T-helper 17 cell (primary cell): Measurements from ENCODE around the gene C19orf33. TPM values are rescaled to one million over a fixed set of nuclear protein-coding genes. Genes with fewer than 3 reads are reported as not detected.
"Not testable (repeated sequence)": the region's sequence is repeated elsewhere in the genome, so short reads cannot be mapped to it uniquely, and the experiment has no call there.

Experiments
- ATAC-seq: fragments of 150-1000 bp; cut with Tn5 transposase; 2 replicates; pipeline ENCODE4 v1.10.0; 2021; ENCODE audit warnings: mild to moderate bottlenecking, moderate library complexity
- DNase-seq, 3 donors: peaks; one replicate each; pipeline versions ENCODE4 v3.0.0 to v3.0.0-alpha.2; 2020 to 2021
- H3K9me3 ChIP-seq: one replicate; pipeline ENCODE4 v1.7.0; 2013; ENCODE audit warnings: low read length, mild to moderate bottlenecking; ENCODE audit not compliant: control insufficient read depth, poor library complexity, severe bottlenecking
- H3K27ac Mint-ChIP-seq: one replicate; pipeline ENCODE4 v1.8.0; 2022; ENCODE audit warnings: mild to moderate bottlenecking, moderate library complexity, mixed read lengths
- H3K27me3 Mint-ChIP-seq: one replicate; pipeline ENCODE4 v1.8.0; 2022; ENCODE audit warnings: mixed read lengths
- H3K36me3 Mint-ChIP-seq: one replicate; pipeline ENCODE4 v1.8.0; 2022; ENCODE audit warnings: low read depth, mixed read lengths
- H3K4me1 Mint-ChIP-seq: one replicate; pipeline ENCODE4 v1.8.0; 2022; ENCODE audit warnings: mild to moderate bottlenecking, mixed read lengths
- H3K4me3 Mint-ChIP-seq: one replicate; pipeline ENCODE4 v1.8.0; 2022; ENCODE audit warnings: mild to moderate bottlenecking, moderate library complexity, mixed read lengths
- total RNA-seq, 4 donors: library from RNA in 2 of 4; stranded (reverse) in 2 of 4; gene quantifications; one replicate each; pipeline ENCODE4 v1.2.3 and lab custom pipeline; 2022 to 2026

Gene C19orf33
- 10 to 100 TPM in 1 of 2 donors, under 1 TPM in 1; 0.94 to 11.8 TPM for total RNA-seq
- 0 reads per million in 2 donors for total RNA-seq (lab: John Stamatoyannopoulos, UW)

DNA sequence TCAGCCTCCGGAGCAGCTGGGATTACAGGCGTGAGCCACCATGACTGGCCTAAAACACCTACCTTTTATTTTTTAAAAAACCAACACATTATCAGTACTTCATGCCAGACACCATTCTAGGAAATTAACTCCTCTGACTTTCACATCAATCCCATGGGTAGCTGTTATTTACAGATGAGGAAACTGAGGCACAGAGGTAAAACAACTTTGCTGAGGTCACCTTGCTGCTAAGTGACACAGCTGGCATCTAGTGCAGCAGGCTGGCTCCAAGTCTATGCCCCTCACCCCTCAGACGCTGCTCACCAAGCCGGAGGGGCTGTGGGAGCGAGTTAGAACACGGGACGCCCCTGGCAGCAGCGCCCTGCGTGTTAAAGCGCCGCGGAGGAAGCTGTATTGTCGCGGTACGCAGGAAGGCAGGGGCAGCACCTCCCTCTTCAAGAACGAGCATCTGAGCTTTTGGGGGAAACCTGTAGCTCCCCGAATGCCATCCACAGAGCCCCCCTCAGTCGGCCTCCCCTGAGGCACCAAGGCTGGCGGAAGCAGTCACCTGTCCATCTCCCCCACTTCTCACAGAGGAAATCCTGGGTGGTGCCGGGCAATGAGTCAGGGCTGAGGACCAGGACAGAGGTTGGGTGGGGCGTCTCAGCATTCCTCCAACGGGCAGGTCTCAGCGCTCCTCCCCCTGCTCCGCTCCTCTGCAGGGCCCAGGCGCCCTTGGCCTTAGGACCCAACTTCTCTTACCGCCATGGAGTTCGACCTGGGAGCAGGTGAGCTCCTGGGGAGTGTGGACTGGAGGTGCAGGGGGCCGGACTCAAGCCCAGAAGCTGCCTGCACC lies at the start of gene C19orf33:
C19orf33 (plus strand) TSS at position 735 of the 835 bp plus-strand sequence; CDS start at position 746, 11 bp downstream.
- no peak for DNase-seq
- peaks cover 2% of the 10 kb centered on the region for H3K4me1 Mint-ChIP-seq
- H3K9me3 ChIP-seq = no peaks in the 10 kb centered on the region
- H3K36me3 Mint-ChIP-seq = peaks cover 3% of the 10 kb centered on the region
- H3K4me3 Mint-ChIP-seq = no peak within 1 kb of the TSS
- H3K27ac Mint-ChIP-seq = no peak within 1 kb of the TSS
- no peak for ATAC-seq
- H3K27me3 Mint-ChIP-seq = no peaks in the 10 kb centered on the region

DNA sequence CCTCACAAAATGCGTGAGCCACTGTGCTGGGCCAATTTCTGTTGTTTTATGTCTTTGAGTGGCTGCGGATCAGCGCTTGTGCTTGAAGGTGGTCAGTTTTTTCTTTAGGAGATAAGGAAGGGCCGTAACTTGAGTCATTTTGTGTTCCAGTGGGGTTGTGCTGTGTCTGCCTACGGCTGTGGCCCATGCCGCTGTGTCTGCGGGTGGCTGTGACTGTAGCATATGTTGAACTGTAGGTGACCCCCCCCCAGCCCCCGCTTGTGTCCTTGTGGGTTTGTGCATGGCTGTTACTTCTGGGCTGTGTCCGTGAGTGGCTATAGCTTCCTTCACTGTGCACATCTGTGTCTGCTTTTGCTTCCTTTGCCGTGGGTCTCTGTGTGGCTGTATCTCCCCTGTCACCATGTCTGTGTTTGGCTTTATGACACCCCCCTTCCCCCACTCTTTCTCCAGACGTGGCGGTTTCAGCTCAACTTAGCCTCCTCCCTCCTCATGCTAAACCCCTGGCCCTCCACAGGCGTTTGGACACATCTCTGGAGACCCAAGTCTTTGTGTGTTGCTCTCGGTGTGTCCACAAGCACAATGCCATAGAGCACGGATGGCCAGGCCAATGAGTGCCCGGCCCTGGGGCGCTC lies 48.6 kb upstream of the C19orf33 start:
- no peak overlapping the region for H3K4me3 Mint-ChIP-seq
- peaks cover 26% of the 10 kb centered on the region for H3K27me3 Mint-ChIP-seq
- no peaks in the 10 kb centered on the region for H3K9me3 ChIP-seq
- DNase-seq = no peak
- H3K4me1 Mint-ChIP-seq = peaks cover 6% of the 10 kb centered on the region
- H3K36me3 Mint-ChIP-seq = peaks cover 2% of the 10 kb centered on the region
- ATAC-seq = no peak
- no peak overlapping the region for H3K27ac Mint-ChIP-seq

DNA sequence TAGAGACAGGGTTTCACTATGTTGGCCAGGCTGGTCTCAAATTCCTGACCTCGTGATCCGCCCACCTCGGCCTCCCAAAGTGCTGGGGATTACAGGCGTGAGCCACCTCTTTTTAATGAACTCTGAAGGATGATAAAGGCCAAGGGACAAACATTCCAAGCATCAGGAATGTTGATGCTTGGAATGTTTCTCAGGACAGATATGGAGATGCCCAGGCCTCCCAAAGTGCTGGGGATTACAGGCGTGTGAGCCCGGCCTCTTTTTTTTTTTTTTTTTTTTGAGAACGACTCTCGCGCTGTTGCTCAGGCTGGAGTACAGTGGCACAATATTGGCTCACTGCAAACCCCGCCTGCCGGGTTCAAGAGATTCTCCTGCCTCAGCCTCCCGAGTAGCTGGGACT lies 42.1 kb upstream of the C19orf33 start:
- not testable (repeated sequence) for ATAC-seq, DNase-seq, H3K27me3 Mint-ChIP-seq, H3K27ac Mint-ChIP-seq, H3K4me3 Mint-ChIP-seq, H3K9me3 ChIP-seq, H3K36me3 Mint-ChIP-seq
- H3K4me1 Mint-ChIP-seq = peaks cover 18% of the 10 kb centered on the region

DNA sequence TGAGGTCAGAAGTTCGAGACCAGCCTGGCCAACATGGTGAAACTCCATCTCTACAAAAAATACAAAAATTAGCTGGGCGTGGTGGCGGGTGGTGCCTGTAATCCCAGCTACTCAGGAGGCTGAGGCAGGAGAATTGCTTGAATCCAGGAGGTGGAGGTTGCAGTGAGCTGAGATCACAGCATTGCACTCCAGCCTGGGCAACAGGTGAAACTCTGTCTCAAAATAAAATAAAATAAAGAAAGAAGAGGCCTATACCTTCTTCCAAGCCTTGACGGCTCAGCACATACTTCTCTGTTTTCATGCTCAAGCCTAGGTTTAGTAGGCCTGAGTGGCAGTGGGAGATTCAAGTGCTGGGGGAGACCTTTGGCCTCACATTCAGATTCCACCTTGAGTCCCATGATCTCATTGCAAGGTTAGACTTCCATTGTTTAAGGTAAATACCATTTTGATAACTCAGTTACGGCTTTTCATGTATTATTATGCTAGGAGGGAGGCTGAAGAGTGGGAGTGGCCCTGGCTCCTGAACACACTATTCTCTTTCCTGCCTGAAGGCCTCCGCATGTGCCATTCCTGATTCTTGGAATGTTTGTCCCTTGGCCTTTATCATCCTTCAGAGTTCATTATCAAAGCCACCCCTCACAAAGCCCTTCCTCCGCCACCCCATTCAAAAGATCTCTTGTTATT lies 41.3 kb upstream of the C19orf33 start:
- Mint-ChIP-seq H3K36me3 (no peaks in the 10 kb centered on the region), H3K4me1 (peaks cover 22% of the 10 kb centered on the region), H3K27ac (no peak overlapping the region), H3K4me3 (no peak overlapping the region), H3K27me3 (no peaks in the 10 kb centered on the region)
- no peak for ATAC-seq
- H3K9me3 ChIP-seq = no peaks in the 10 kb centered on the region
- no peak for DNase-seq

DNA sequence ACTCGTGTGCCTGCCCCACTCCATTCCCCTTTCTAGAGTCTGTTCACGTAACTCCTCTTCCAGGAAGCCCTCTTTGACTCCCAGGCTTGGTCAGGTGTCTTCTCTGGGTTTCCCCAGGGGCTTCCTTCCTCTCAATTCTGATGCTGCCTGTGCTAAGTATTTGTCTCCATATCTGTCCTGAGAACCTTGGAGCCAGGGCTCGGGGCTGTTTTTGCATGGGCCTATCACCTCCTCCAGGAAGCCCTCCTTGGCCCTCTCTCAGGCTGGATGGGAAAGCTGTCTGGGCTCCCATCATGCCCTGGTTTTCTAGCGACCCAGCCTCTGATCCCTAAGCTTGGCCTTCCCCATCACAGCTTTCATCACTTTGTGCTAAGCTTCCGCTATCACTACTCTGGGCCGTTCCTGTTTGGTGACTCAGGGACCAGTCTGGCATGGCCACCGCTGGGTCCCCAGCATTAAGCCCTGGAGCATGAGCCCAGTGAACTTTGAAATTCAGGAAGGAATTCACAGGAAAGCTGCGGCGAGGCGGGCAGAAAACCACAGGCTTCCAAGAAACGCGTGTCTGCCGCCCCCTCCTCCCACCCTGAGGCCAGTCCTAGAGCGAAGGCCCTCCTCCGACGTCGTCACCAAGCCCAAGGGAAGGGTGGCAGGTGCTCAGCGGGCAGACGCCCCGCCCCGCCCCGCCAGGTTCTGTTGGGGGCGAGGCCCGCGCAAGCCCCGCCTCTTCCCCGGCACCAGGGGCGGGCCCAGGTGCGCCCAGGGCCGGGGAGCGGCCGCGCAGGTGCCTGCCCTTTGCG lies 40.2 kb upstream of the C19orf33 start:
- H3K36me3 Mint-ChIP-seq = no peaks in the 10 kb centered on the region
- peak overlapping the region; percentile 87 for H3K4me3 Mint-ChIP-seq
- no peaks in the 10 kb centered on the region for H3K9me3 ChIP-seq
- peak; percentile 77 to 81 (median 80) for DNase-seq
- peak overlapping the region; percentile 79 for H3K27ac Mint-ChIP-seq
- no peaks in the 10 kb centered on the region for H3K27me3 Mint-ChIP-seq
- peaks cover 27% of the 10 kb centered on the region for H3K4me1 Mint-ChIP-seq
- peak; percentile 92 for ATAC-seq

DNA sequence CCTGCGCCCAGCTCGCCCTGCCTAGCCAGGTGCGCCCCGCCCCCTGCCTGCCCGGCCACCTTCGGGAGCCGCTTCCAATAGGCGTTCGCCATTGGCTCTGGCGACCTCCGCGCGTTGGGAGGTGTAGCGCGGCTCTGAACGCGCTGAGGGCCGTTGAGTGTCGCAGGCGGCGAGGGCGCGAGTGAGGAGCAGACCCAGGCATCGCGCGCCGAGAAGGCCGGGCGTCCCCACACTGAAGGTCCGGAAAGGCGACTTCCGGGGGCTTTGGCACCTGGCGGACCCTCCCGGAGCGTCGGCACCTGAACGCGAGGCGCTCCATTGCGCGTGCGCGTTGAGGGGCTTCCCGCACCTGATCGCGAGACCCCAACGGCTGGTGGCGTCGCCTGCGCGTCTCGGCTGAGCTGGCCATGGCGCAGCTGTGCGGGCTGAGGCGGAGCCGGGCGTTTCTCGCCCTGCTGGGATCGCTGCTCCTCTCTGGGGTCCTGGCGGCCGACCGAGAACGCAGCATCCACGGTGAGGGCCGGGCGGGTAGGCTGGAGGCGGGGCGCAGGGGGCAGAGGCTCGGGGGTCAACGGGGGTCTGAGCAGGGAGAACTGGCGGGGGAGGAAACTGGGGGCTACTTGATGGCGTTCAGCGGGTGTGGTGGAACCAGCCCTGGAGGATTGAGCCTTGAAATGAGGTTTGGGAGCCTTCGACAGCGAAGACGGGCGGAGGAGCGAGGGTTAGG lies 39.4 kb upstream of the C19orf33 start, which contains the start of gene SPINT2:
SPINT2 (plus strand) TSS at position 88 of the 727 bp plus-strand sequence; CDS start at position 408, 320 bp downstream.
- Mint-ChIP-seq H3K27me3 (no peaks in the 10 kb centered on the region), H3K36me3 (no peaks in the 10 kb centered on the region), H3K4me1 (peaks cover 27% of the 10 kb centered on the region), H3K4me3 (peak within 1 kb of the TSS; percentile 87), H3K27ac (peak within 1 kb of the TSS; percentile 79)
- H3K9me3 ChIP-seq = no peaks in the 10 kb centered on the region
- peak in 2 of 3 donors; percentile 37 to 48 for DNase-seq
- ATAC-seq = peak; percentile 52

DNA sequence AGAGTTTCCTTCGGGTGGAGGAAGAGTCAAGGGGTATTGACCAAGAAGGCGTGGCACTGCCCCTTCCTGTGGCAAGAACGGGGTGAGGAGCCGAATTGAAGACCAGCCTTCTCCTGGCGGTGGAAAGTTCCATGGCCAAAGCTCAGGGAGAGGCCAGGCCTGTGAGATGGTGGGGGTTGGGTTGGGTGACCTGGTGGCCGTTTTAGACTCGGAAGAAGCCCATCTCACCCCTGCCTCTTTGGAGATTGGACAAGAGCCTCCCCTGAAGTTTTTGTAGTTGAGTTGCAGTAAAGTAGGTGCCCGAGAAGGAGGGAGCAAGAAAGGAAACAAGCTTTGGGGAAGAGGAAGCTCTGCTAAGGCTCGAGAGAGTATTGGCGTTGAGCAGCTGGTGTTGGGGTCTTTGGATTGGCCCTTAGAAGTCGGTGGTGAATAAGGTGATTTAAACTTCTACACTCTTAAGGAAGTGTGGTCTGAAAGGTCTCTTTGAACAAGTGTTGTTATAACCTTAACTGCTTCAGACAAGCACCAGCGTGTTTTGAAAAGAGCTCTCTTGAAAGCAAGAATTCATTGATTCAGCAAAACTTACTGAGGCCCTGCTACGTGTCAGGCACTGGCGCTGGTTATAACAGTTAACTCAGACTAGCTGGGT lies 38.7 kb upstream of the C19orf33 start:
- Mint-ChIP-seq H3K27ac (peak overlapping the region; percentile 79), H3K4me3 (peak overlapping the region; percentile 87), H3K4me1 (peaks cover 27% of the 10 kb centered on the region), H3K36me3 (no peaks in the 10 kb centered on the region), H3K27me3 (no peaks in the 10 kb centered on the region)
- no peak for ATAC-seq
- H3K9me3 ChIP-seq = no peaks in the 10 kb centered on the region
- DNase-seq = no peak

DNA sequence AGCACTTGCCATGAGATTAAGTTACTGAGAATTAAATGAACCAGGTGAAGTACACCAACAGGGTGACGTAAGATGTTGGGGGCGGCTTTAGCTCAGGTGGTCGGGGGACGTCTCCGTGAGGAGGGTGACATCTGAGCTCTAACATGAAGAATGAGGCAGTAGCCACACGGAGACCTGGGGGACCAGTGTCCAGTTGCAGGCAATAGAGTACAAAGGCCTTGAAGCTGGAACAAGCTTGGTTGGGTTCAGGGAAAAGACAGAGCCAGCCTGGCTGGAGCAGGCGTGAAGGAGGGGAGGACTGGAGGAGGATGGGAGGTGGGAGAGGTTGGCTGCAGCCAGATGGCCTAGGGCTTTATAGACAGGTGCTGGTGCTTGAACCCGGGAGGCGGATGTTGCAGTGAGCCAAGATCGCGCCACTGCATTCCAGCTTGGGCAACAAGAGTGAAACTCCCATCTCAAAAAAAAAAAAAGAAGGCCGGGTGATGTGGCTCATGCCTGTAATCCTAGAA lies 38.1 kb upstream of the C19orf33 start:
- no peaks in the 10 kb centered on the region for H3K27me3 Mint-ChIP-seq
- H3K36me3 Mint-ChIP-seq = no peaks in the 10 kb centered on the region
- peaks cover 29% of the 10 kb centered on the region for H3K4me1 Mint-ChIP-seq
- peak overlapping the region; percentile 87 for H3K4me3 Mint-ChIP-seq
- peak overlapping the region; percentile 79 for H3K27ac Mint-ChIP-seq
- no peak for DNase-seq
- ATAC-seq = no peak
- H3K9me3 ChIP-seq = no peaks in the 10 kb centered on the region

DNA sequence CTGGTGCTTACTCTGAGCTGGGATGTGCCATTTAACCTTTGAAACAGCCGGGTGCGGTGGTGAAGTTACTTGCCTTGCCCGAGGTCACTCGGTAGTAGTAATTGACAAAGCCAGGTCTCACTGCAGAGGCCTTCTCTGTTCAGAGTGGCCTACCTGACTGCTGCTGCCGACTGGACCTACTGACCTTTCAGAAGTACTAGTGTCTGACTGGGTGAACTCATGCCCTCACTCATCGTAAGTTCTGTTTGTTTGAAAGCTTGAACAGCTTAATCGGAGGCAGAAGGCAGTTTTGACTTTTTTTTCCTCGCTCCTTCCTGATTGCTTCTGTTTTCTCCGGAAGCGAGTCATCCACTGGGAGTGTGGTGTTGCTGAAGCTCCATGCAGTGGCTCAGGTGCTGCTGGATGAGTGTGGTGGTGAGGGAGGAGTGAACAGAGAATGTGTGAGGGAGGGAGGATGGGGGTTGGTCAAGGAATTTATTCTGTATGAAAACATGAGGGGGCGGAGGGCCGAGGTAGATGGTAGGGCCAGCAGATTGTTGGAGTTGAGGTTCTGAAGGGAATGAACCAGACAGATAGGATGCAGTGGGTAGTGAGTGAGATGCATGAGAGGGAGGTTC lies 37.0 kb upstream of the C19orf33 start:
- no peak for DNase-seq
- Mint-ChIP-seq H3K36me3 (no peaks in the 10 kb centered on the region), H3K4me1 (peaks cover 29% of the 10 kb centered on the region), H3K4me3 (peak overlapping the region; percentile 53), H3K27ac (peak overlapping the region; percentile 32), H3K27me3 (no peaks in the 10 kb centered on the region)
- no peaks in the 10 kb centered on the region for H3K9me3 ChIP-seq
- ATAC-seq = no peak

DNA sequence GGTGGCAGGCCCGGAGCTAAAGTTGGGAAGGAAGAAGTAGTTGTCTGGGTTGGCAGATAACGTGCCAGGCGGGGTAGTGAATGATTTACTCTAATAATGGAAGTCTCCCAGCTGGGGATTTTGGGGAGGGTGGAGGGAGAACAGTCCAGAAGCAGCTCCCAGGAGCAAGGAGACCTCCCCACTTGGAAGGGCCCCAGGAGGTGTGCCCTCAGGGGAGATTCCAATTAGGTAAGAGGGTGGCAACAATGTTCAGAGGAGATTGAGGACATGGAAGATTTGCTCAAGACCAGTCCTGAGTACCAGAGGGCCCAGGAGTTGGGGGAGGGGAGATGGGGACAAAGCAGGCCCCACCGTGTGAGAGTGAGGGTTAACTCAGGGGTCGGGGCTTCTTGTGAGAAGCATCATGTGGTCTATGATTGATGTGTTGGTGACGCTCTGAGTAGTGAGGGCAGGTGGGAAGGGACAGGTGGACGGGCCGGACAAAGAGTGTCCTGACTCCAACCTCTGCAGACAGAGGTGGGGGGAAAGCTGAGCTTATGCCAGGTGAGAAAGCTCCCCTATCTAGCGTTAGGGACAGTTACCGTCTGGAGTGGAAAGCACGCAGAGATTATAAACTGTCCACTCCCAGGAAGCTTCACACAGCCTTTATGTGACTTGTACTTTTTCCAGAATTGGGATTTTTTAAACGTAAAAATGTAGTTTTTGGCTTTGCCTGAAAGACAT lies 36.1 kb upstream of the C19orf33 start:
- H3K9me3 ChIP-seq = no peaks in the 10 kb centered on the region
- peak overlapping the region; percentile 53 for H3K4me3 Mint-ChIP-seq
- no peaks in the 10 kb centered on the region for H3K27me3 Mint-ChIP-seq
- peak overlapping the region; percentile 32 for H3K27ac Mint-ChIP-seq
- DNase-seq = no peak
- no peaks in the 10 kb centered on the region for H3K36me3 Mint-ChIP-seq
- H3K4me1 Mint-ChIP-seq = peaks cover 32% of the 10 kb centered on the region
- no peak for ATAC-seq

DNA sequence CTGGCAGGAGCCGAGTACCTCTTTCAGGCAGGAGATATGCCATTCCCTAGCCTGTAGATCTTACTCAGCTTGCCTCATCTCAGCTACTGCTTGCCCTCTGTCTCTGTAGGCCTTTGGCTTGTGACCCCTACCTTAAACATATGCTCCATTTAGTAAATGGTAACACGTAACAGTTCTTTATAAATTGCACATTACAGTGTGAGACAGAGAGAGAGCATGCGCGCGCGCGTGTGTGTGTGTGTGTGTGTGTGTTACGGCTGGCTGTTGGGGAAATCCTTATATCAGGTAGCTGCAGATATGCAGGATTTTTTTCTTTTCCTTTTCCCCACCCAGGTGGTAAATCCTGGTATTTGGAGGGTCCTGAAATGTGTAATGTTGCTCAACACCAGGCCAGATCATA lies 35.5 kb upstream of the C19orf33 start:
- no peaks in the 10 kb centered on the region for H3K27me3 Mint-ChIP-seq
- DNase-seq (no peak), ATAC-seq (no peak)
- peaks cover 31% of the 10 kb centered on the region for H3K4me1 Mint-ChIP-seq
- H3K9me3 ChIP-seq = no peaks in the 10 kb centered on the region
- H3K4me3 Mint-ChIP-seq = no peak overlapping the region
- no peaks in the 10 kb centered on the region for H3K36me3 Mint-ChIP-seq
- no peak overlapping the region for H3K27ac Mint-ChIP-seq
